Measurements from ENCODE around the gene IL2RG. TPM values are rescaled to one million over a fixed set of nuclear protein-coding genes. Genes with fewer than 3 reads are reported as not detected.

The IL2RG gene
- total and polyA plus RNA-seq, 9 donors: 0.45 to 24.0 (median 1.5) TPM

- H3K4me1 ChIP-seq (ENCODE audit: insufficient read depth): no peaks in the 10 kb centered on the region
- no peaks in the 10 kb centered on the region for H3K36me3 ChIP-seq
- no peak overlapping the region for H3K27ac ChIP-seq
- no peaks in the 10 kb centered on the region for H3K9me3 ChIP-seq
- no peak overlapping the region for H3K4me3 ChIP-seq
- H3K27me3 ChIP-seq: no peaks in the 10 kb centered on the region
- 63 to 74% (median 72%) methylated on average over 12 of the region's 12 CpGs for WGBS, 3 donors
- intact Hi-C loops (cut with DNase I): no loop called here
- no peak for TF ChIP-seq POLR2A (IDR thresholded peaks at IDR 0.05)
- TF ChIP-seq CTCF (IDR thresholded peaks at IDR 0.05): no peak
- TF ChIP-seq EP300 (IDR thresholded peaks at IDR 0.05): no peak
- DNase-seq: no peak
Observed at GRCh38 chrX:71128166-71128833, 16.9 kb upstream of the IL2RG start.

DNA sequence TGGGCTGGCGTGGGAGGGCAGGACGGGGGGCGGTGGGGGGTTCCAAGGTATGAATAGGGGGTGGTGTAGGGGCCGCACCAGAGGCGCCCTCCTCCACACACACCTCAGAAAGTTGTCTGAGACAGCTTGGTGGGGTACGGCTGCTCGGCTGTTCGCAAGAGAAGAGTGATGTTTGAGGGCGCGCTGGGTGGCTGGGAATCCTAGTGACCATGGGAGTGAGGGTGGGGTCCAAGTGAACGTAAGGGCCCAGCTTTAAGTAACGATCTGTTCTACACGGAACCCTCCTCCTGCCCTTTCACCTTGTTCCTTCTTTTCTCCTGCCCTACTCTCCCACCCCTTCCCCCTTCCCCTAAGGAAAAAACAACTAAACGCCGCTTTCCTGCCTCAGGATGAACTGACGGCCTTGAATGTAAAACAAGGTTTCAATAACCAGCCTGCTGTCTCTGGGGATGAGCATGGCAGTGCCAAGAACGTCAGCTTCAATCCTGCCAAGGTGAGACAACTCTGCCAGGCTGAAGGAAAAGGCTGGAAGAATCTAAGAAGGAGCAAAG is 7.7 kb upstream of the IL2RG start:
- 31 to 48% (median 32%) methylated on average over 17 of the region's 17 CpGs for WGBS, 3 donors
- intact Hi-C loops (cut with DNase I): no loop called here
- no peaks in the 10 kb centered on the region for H3K36me3 ChIP-seq
- peak overlapping the region; percentile 66 for H3K4me3 ChIP-seq
- H3K27me3 ChIP-seq: no peaks in the 10 kb centered on the region
- DNase-seq: no peak
- H3K27ac ChIP-seq: peak overlapping the region; percentile 70 to 72
- H3K9me3 ChIP-seq: no peaks in the 10 kb centered on the region
- TF ChIP-seq POLR2A (IDR thresholded peaks at IDR 0.05) (no peak), CTCF (IDR thresholded peaks at IDR 0.05) (no peak), EP300 (IDR thresholded peaks at IDR 0.05) (no peak)
- H3K4me1 ChIP-seq (ENCODE audit: insufficient read depth): peaks cover 4% of the 10 kb centered on the region

GRCh38 chrX:71118032-71118984 is 6.9 kb upstream of the IL2RG start, which contains the start of gene MED12:
MED12 (plus strand) TSS chrX:71118596; CDS start chrX:71118755, 159 bp downstream.
- 25 to 38% (median 25%) methylated on average over 53 to 56 of the region's 56 CpGs for WGBS, 3 donors
- Histone ChIP-seq H3K27ac (peak within 1 kb of the TSS; percentile 70 to 72), H3K9me3 (no peaks in the 10 kb centered on the region), H3K4me1 (ENCODE audit: insufficient read depth) (peaks cover 4% of the 10 kb centered on the region), H3K4me3 (peak within 1 kb of the TSS; percentile 66), H3K36me3 (no peaks in the 10 kb centered on the region), H3K27me3 (no peaks in the 10 kb centered on the region)
- intact Hi-C loops (cut with DNase I): no loop called here
- TF ChIP-seq POLR2A (IDR thresholded peaks at IDR 0.05) (no peak), CTCF (IDR thresholded peaks at IDR 0.05) (no peak), EP300 (IDR thresholded peaks at IDR 0.05) (no peak)
- peak; percentile 87 to 94 (median 91) for DNase-seq

DNA sequence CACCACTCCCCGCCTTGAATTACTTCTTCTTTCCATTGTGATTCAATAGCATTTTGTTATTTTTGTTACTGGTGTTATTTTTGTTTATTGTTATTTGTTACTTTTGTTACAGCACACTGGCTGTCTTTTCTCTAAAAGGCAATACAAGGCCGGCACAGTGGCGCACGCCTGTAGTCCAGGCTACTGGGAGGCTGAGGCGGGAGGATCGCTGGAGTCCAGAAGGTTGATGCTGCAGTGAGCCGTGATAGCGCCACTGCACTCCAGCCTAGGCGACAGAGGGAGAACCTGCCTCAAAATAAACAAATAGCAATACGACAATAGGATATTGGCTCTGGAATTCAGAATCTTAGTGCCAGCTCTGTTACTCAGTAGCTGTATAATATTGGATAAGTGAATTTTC is 6.0 kb upstream of the IL2RG start:
- 78 to 85% (median 85%) methylated on average over 10 of the region's 10 CpGs for WGBS, 3 donors
- TF ChIP-seq EP300 (IDR thresholded peaks at IDR 0.05) (no peak), CTCF (IDR thresholded peaks at IDR 0.05) (no peak), POLR2A (IDR thresholded peaks at IDR 0.05) (no peak)
- intact Hi-C loops (cut with DNase I): no loop called here
- peaks cover 4% of the 10 kb centered on the region for H3K4me1 ChIP-seq (ENCODE audit: insufficient read depth)
- DNase-seq: no peak
- no peaks in the 10 kb centered on the region for H3K36me3 ChIP-seq
- peak overlapping the region; percentile 66 for H3K4me3 ChIP-seq
- no peaks in the 10 kb centered on the region for H3K9me3 ChIP-seq
- H3K27ac ChIP-seq: no peak overlapping the region
- no peaks in the 10 kb centered on the region for H3K27me3 ChIP-seq

Data from ovary (tissue), 9 donors.